Osteoblast (primary cell): ENCODE measurements around the gene RNF34. TPM values are rescaled to one million over a fixed set of nuclear protein-coding genes. Genes with fewer than 3 reads are reported as not detected.

Experiments used
- DNase-seq: peaks from one replicate; pipeline ENCODE4 v3.0.0; 2011; ENCODE audit warnings: low spot score, mixed read lengths; ENCODE audit not compliant: insufficient read length; ENCODE audit errors: missing footprints
- H2AFZ ChIP-seq: 2 replicates; pipeline ENCODE4 v1.6.0; 2011; ENCODE audit warnings: mild to moderate bottlenecking, low read length
- H3K27ac ChIP-seq: 2 replicates; pipeline ENCODE4 v1.5.1; 2011; ENCODE audit warnings: mild to moderate bottlenecking, low read depth, low read length, moderate library complexity
- H3K27me3 ChIP-seq: 2 replicates; pipeline ENCODE4 v1.6.0; 2012; ENCODE audit warnings: mild to moderate bottlenecking, control low read depth, inconsistent platforms, low read length, moderate library complexity; ENCODE audit not compliant: insufficient read depth
- H3K36me3 ChIP-seq: 2 replicates; pipeline ENCODE4 v1.5.1; 2011; ENCODE audit warnings: mild to moderate bottlenecking, low read length, control low read depth, moderate library complexity; ENCODE audit not compliant: insufficient read depth
- H3K4me1 ChIP-seq: 2 replicates; pipeline ENCODE4 v1.5.1; 2011; ENCODE audit warnings: mild to moderate bottlenecking, low read length, control low read depth, moderate library complexity; ENCODE audit not compliant: insufficient read depth
- H3K4me2 ChIP-seq: 2 replicates; pipeline ENCODE4 v1.6.0; 2011; ENCODE audit warnings: mild to moderate bottlenecking, low read length; ENCODE audit not compliant: insufficient read depth
- H3K4me3 ChIP-seq: fragments of 200-600 bp; sonication (generic); 3 replicates; pipeline ENCODE4 v1.5.1; 2012; ENCODE audit warnings: mild to moderate bottlenecking, low read length, inconsistent platforms; ENCODE audit not compliant: insufficient read depth
- H3K79me2 ChIP-seq: 2 replicates; pipeline ENCODE4 v1.6.0; 2012; ENCODE audit warnings: mild to moderate bottlenecking, low read length, control low read depth, inconsistent platforms; ENCODE audit not compliant: insufficient read depth
- H3K9me3 ChIP-seq: 2 replicates; pipeline ENCODE4 v1.5.1; 2011; ENCODE audit warnings: low read depth, low read length, control low read depth
- H4K20me1 ChIP-seq: 2 replicates; pipeline ENCODE4 v1.6.0; 2012; ENCODE audit warnings: mild to moderate bottlenecking, low read length, control low read depth; ENCODE audit not compliant: insufficient read depth
- CTCF ChIP-seq: IDR thresholded peaks from 2 replicates; pipeline ENCODE4 v1.5.1; 2011; ENCODE audit warnings: mild to moderate bottlenecking, low read depth, low read length, moderate library complexity; ENCODE audit errors: extremely low read depth
- total RNA-seq: library from RNA; depleted of rRNA; stranded (reverse); fragments of >200 nt; gene quantifications from 2 replicates; pipeline ENCODE4 v1.2.3, GENCODE V29; 2012

The RNF34 gene
- total RNA-seq, 1 donor: 41.6 TPM

DNA sequence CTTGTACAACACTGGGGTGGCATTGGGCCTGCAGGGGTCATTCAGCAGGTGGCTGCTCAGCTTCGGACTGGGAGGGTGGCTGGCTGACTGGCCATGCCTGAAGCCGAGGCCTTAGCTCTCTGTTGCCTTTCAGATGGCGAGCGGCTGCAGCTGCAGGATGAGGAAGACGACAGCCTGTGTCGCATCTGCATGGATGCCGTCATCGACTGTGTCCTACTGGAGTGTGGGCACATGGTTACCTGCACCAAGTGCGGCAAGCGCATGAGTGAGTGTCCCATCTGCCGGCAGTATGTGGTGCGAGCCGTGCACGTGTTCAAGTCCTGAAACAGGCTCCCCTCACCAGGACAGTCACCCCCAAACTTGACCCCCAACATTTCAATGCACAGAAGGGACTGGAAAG, 23.3 kb downstream of the RNF34 start:
- peaks cover 13% of the 10 kb centered on the region for H3K79me2 ChIP-seq
- no peak overlapping the region for H2AFZ ChIP-seq
- TF ChIP-seq CTCF: no peak
- no peak overlapping the region for H3K4me2 ChIP-seq
- no peak for DNase-seq
- no peaks in the 10 kb centered on the region for H3K27me3 ChIP-seq
- no peak overlapping the region for H3K27ac ChIP-seq
- H4K20me1 ChIP-seq: no peaks in the 10 kb centered on the region
- no peaks in the 10 kb centered on the region for H3K9me3 ChIP-seq
- peaks cover 70% of the 10 kb centered on the region for H3K36me3 ChIP-seq
- H3K4me1 ChIP-seq: no peaks in the 10 kb centered on the region
- H3K4me3 ChIP-seq: no peak overlapping the region

- Histone ChIP-seq H2AFZ (no peak overlapping the region), H3K4me1 (no peaks in the 10 kb centered on the region), H3K4me3 (no peak overlapping the region), H3K9me3 (no peaks in the 10 kb centered on the region), H3K27me3 (no peaks in the 10 kb centered on the region), H3K27ac (no peak overlapping the region), H3K4me2 (no peak overlapping the region), H3K79me2 (peaks cover 11% of the 10 kb centered on the region), H3K36me3 (peaks cover 74% of the 10 kb centered on the region), H4K20me1 (no peaks in the 10 kb centered on the region)
- no peak for DNase-seq
- TF ChIP-seq CTCF: no peak
These were observed 24.0 kb downstream of the RNF34 start for GRCh38 chr12:121423682-121424623.

- Histone ChIP-seq H3K36me3 (peaks cover 74% of the 10 kb centered on the region), H3K27ac (no peak overlapping the region), H4K20me1 (no peaks in the 10 kb centered on the region), H3K9me3 (no peaks in the 10 kb centered on the region), H3K4me1 (no peaks in the 10 kb centered on the region), H3K4me2 (no peak overlapping the region), H3K79me2 (peaks cover 7% of the 10 kb centered on the region), H2AFZ (no peak overlapping the region), H3K4me3 (no peak overlapping the region), H3K27me3 (no peaks in the 10 kb centered on the region)
- DNase-seq: no peak
- no peak for TF ChIP-seq CTCF
These were observed 24.7 kb downstream of the RNF34 start for GRCh38 chr12:121424624-121424975.

- H2AFZ ChIP-seq: no peak overlapping the region
These were observed 27.7 kb downstream of the RNF34 start for GRCh38 chr12:121427556-121428050.

More at GRCh38 chr12:121427556-121428050, 27.7 kb downstream of the RNF34 start:
- DNase-seq: no peak
- H3K4me1 ChIP-seq: no peaks in the 10 kb centered on the region
- H3K4me2 ChIP-seq: no peak overlapping the region
- H3K79me2 ChIP-seq: peaks cover 2% of the 10 kb centered on the region
- H3K4me3 ChIP-seq: no peak overlapping the region
- no peaks in the 10 kb centered on the region for H3K27me3 ChIP-seq
- TF ChIP-seq CTCF: no peak
- no peaks in the 10 kb centered on the region for H3K9me3 ChIP-seq
- H4K20me1 ChIP-seq: no peaks in the 10 kb centered on the region
- H3K27ac ChIP-seq: no peak overlapping the region
- peaks cover 76% of the 10 kb centered on the region for H3K36me3 ChIP-seq
